ENCODE data around the gene IFNLR1. TPM values are rescaled to one million over a fixed set of nuclear protein-coding genes. Genes with fewer than 3 reads are reported as not detected.

Gene IFNLR1
- total RNA-seq, 1 experiment from 2014 or later, result 6.1 TPM

GRCh38 chr1:24117722-24118409 lies 69.2 kb downstream of the IFNLR1 start:
- H3K4me1 ChIP-seq, result peaks cover 30% of the 10 kb centered on the region
- Mint-ChIP-seq H3K4me1 (ENCODE audit: low read depth, unreplicated experiment) (peaks cover 15% of the 10 kb centered on the region), H3K4me3 (ENCODE audit: unreplicated experiment) (no peak overlapping the region), H3K36me3 (ENCODE audit: insufficient read depth, unreplicated experiment) (no peaks in the 10 kb centered on the region), H3K27ac (ENCODE audit: unreplicated experiment) (peak overlapping the region; percentile 26), H3K27me3 (ENCODE audit: insufficient read depth, unreplicated experiment) (no peaks in the 10 kb centered on the region), H3K9me3 (ENCODE audit: unreplicated experiment) (no peaks in the 10 kb centered on the region)
- BruUV-seq (replicated peaks), result no TSS peak
- intact Hi-C loops (cut with micrococcal nuclease; ENCODE audit: unreplicated experiment), result no loop called here
- H3K9me3 ChIP-seq, result no peaks in the 10 kb centered on the region
- H3K27me3 ChIP-seq (replicated peaks; ENCODE audit: control insufficient read depth, insufficient read depth, low read length), result no peaks in the 10 kb centered on the region
- H3K36me3 ChIP-seq (ENCODE audit: control insufficient read depth, insufficient read depth, low read length), result no peaks in the 10 kb centered on the region
- DNase-seq, result peak in 1 of 2 experiments; percentile 67
- POLR2A ChIA-PET, result no interaction called here
- H3K4me3 ChIP-seq (ENCODE audit: low read depth, low read length), result no peak overlapping the region
- CTCF ChIA-PET, result interaction anchor here (0.6 to 1.0 kb wide), 3 partner anchors 32 to 447 kb away, joined by 4 to 5 read pairs (median 4); no protein-coding TSS in a partner anchor
- no peak for TF ChIP-seq CTCF (IDR thresholded peaks at IDR 0.05; ENCODE audit: insufficient read depth in 1 of 2, low read depth in 1 of 2, low read length in 1 of 2, severe bottlenecking in 1 of 2, unreplicated experiment in 1 of 2)

GRCh38 chr1:24117132-24117531 lies 70.0 kb downstream of the IFNLR1 start:
- Histone ChIP-seq H3K36me3 (ENCODE audit: control insufficient read depth, insufficient read depth, low read length) (no peaks in the 10 kb centered on the region), H3K4me3 (ENCODE audit: low read depth, low read length) (no peak overlapping the region), H3K27me3 (replicated peaks; ENCODE audit: control insufficient read depth, insufficient read depth, low read length) (no peaks in the 10 kb centered on the region), H3K4me1 (peaks cover 30% of the 10 kb centered on the region), H3K9me3 (no peaks in the 10 kb centered on the region)
- BruUV-seq (replicated peaks), result no TSS peak
- Mint-ChIP-seq H3K9me3 (ENCODE audit: unreplicated experiment) (no peaks in the 10 kb centered on the region), H3K4me3 (ENCODE audit: unreplicated experiment) (no peak overlapping the region), H3K27ac (ENCODE audit: unreplicated experiment) (no peak overlapping the region), H3K27me3 (ENCODE audit: insufficient read depth, unreplicated experiment) (no peaks in the 10 kb centered on the region), H3K4me1 (ENCODE audit: low read depth, unreplicated experiment) (peaks cover 15% of the 10 kb centered on the region), H3K36me3 (ENCODE audit: insufficient read depth, unreplicated experiment) (no peaks in the 10 kb centered on the region)
- no peak for TF ChIP-seq CTCF (IDR thresholded peaks at IDR 0.05; ENCODE audit: insufficient read depth in 1 of 2, low read depth in 1 of 2, low read length in 1 of 2, severe bottlenecking in 1 of 2, unreplicated experiment in 1 of 2)
- intact Hi-C loops (cut with micrococcal nuclease; ENCODE audit: unreplicated experiment), result no loop called here
- ChIA-PET CTCF (no interaction called here), POLR2A (no interaction called here)
- no peak for DNase-seq

- no peak for TF ChIP-seq CTCF (IDR thresholded peaks at IDR 0.05; ENCODE audit: insufficient read depth in 1 of 2, low read depth in 1 of 2, low read length in 1 of 2, severe bottlenecking in 1 of 2, unreplicated experiment in 1 of 2)
- intact Hi-C loops (cut with micrococcal nuclease; ENCODE audit: unreplicated experiment), result no loop called here
- no peaks in the 10 kb centered on the region for H3K27me3 ChIP-seq (replicated peaks; ENCODE audit: control insufficient read depth, insufficient read depth, low read length)
- ChIA-PET POLR2A (no interaction called here), CTCF (interaction anchor here (1.2 kb wide), 1 partner anchor 44 kb away, joined by 3 read pairs; no protein-coding TSS in a partner anchor)
- Mint-ChIP-seq H3K36me3 (ENCODE audit: insufficient read depth, unreplicated experiment) (no peaks in the 10 kb centered on the region), H3K27ac (ENCODE audit: unreplicated experiment) (no peak overlapping the region), H3K4me1 (ENCODE audit: low read depth, unreplicated experiment) (peaks cover 15% of the 10 kb centered on the region), H3K4me3 (ENCODE audit: unreplicated experiment) (no peak overlapping the region), H3K27me3 (ENCODE audit: insufficient read depth, unreplicated experiment) (no peaks in the 10 kb centered on the region), H3K9me3 (ENCODE audit: unreplicated experiment) (no peaks in the 10 kb centered on the region)
- no peaks in the 10 kb centered on the region for H3K9me3 ChIP-seq
- H3K4me1 ChIP-seq, result peaks cover 21% of the 10 kb centered on the region
- BruUV-seq (replicated peaks), result no TSS peak
- no peak for DNase-seq
- H3K4me3 ChIP-seq (ENCODE audit: low read depth, low read length), result no peak overlapping the region
- no peaks in the 10 kb centered on the region for H3K36me3 ChIP-seq (ENCODE audit: control insufficient read depth, insufficient read depth, low read length)
Observed at GRCh38 chr1:24114753-24115152, 72.3 kb downstream of the IFNLR1 start.

Measured in Caco-2 (cell line).